Osteocyte (in vitro differentiated cells): ENCODE measurements around the gene WNK1. TPM values are rescaled to one million over a fixed set of nuclear protein-coding genes. Genes with fewer than 3 reads are reported as not detected.

Experiments used
- DNase-seq: peaks from one replicate; pipeline ENCODE4 v3.0.0; 2021; ENCODE audit warnings: mixed read lengths; ENCODE audit not compliant: unreplicated experiment; ENCODE audit errors: extremely low spot score
- H3K27ac Mint-ChIP-seq: one replicate; pipeline ENCODE4 v1.8.0; 2021; ENCODE audit warnings: mild to moderate bottlenecking, mixed read lengths; ENCODE audit not compliant: unreplicated experiment
- H3K27me3 Mint-ChIP-seq: one replicate; pipeline ENCODE4 v1.8.0; 2021; ENCODE audit warnings: mixed read lengths; ENCODE audit not compliant: unreplicated experiment
- H3K36me3 Mint-ChIP-seq: one replicate; pipeline ENCODE4 v1.8.0; 2021; ENCODE audit warnings: mixed read lengths; ENCODE audit not compliant: unreplicated experiment
- H3K4me1 Mint-ChIP-seq: one replicate; pipeline ENCODE4 v1.8.0; 2021; ENCODE audit warnings: mixed read lengths; ENCODE audit not compliant: unreplicated experiment
- H3K4me3 Mint-ChIP-seq: one replicate; pipeline ENCODE4 v1.8.0; 2021; ENCODE audit warnings: mild to moderate bottlenecking, moderate library complexity, mixed read lengths; ENCODE audit not compliant: unreplicated experiment
- H3K9me3 Mint-ChIP-seq: one replicate; pipeline ENCODE4 v1.8.0; 2021; ENCODE audit warnings: mixed read lengths; ENCODE audit not compliant: unreplicated experiment
- total RNA-seq: library from RNA; stranded (reverse); gene quantifications from 2 replicates; pipeline ENCODE4 v1.2.1, GENCODE V29; 2021
- TF ChIP-seq, protein P1 (sequence below): fragments of 200-600 bp; sonication (generic); IDR thresholded peaks from 2 replicates; pipeline ENCODE4 v1.5.0; 2021; ENCODE audit warnings: antibody characterized with exemption, mild to moderate bottlenecking, moderate library complexity

WNK1 gene
- total RNA-seq, 1 donor from 2014 or later = 188 TPM

DNA sequence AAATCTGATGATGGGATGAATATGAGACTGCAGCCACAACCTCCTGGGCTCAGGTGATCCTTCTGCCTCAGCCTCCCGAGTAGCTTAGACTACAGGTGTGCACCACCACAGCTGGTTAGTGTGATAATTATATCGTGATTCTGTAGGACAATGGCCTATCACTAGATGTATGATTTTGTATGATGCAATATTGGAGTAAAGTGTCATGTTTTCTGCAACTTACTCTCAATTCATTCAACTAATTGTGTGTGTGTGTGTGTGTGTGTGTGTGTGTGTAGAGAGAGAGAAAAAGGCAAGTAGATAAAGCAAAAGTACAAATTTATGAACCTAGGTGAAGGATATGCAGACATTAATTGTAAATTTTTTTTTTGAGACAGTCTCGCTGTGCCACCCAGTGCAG is 186.4 kb downstream of the WNK1 start:
- DNase-seq = no peak
- Mint-ChIP-seq H3K4me1 (no peaks in the 10 kb centered on the region), H3K36me3 (peaks cover 18% of the 10 kb centered on the region), H3K27me3 (no peaks in the 10 kb centered on the region), H3K4me3 (no peak overlapping the region), H3K27ac (no peak overlapping the region), H3K9me3 (no peaks in the 10 kb centered on the region)
- TF ChIP-seq, protein P1, sequence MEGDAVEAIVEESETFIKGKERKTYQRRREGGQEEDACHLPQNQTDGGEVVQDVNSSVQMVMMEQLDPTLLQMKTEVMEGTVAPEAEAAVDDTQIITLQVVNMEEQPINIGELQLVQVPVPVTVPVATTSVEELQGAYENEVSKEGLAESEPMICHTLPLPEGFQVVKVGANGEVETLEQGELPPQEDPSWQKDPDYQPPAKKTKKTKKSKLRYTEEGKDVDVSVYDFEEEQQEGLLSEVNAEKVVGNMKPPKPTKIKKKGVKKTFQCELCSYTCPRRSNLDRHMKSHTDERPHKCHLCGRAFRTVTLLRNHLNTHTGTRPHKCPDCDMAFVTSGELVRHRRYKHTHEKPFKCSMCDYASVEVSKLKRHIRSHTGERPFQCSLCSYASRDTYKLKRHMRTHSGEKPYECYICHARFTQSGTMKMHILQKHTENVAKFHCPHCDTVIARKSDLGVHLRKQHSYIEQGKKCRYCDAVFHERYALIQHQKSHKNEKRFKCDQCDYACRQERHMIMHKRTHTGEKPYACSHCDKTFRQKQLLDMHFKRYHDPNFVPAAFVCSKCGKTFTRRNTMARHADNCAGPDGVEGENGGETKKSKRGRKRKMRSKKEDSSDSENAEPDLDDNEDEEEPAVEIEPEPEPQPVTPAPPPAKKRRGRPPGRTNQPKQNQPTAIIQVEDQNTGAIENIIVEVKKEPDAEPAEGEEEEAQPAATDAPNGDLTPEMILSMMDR = no peak

DNA sequence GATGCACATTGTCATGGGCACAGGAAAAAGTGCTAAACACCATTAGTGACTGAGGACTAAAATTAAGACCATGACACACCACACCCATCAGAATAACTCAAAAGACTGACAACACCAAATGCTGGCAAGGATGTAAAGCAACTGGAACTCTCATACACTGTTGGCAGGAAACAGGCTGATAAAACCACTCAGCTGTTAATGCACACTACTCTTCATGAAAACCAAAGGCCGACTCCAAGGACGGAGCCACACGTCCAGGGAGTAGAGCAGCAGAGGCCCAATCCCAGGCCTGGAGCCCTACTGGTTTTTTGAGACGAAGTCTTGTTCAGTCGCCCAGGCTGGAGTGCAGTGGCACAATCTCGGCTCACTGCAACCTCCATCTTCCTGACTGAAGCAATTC is 190.7 kb downstream of the WNK1 start:
- TF ChIP-seq, protein P1 = no peak
- H3K27ac Mint-ChIP-seq = no peak overlapping the region
- peaks cover 20% of the 10 kb centered on the region for H3K36me3 Mint-ChIP-seq
- H3K4me1 Mint-ChIP-seq = peaks cover 5% of the 10 kb centered on the region
- no peak overlapping the region for H3K4me3 Mint-ChIP-seq
- H3K9me3 Mint-ChIP-seq = no peaks in the 10 kb centered on the region
- H3K27me3 Mint-ChIP-seq = no peaks in the 10 kb centered on the region
- DNase-seq = no peak

DNA sequence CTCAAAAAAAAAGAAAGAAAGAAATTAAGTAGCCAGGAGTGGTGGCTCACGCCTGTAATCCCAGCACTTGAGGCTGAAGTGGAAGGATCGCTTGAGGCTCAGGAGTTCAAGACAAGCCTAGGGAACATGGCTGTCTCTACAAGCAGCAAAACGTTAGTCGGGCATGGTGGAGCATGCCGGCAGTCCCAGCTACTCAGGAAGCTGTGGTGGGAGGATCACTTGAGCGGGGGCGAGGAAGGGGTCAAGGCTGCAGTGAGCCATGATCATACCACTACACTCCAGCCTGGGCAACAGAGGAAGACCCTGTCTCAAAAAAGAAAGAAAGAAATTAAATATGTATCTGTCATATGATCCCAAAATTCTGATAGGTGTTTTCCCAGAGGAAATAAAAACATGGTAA is 191.8 kb downstream of the WNK1 start:
- Mint-ChIP-seq H3K4me1 (peaks cover 16% of the 10 kb centered on the region), H3K27ac (no peak overlapping the region), H3K36me3 (peaks cover 18% of the 10 kb centered on the region), H3K4me3 (no peak overlapping the region), H3K27me3 (no peaks in the 10 kb centered on the region), H3K9me3 (no peaks in the 10 kb centered on the region)
- TF ChIP-seq, protein P1 = no peak
- DNase-seq = no peak

DNA sequence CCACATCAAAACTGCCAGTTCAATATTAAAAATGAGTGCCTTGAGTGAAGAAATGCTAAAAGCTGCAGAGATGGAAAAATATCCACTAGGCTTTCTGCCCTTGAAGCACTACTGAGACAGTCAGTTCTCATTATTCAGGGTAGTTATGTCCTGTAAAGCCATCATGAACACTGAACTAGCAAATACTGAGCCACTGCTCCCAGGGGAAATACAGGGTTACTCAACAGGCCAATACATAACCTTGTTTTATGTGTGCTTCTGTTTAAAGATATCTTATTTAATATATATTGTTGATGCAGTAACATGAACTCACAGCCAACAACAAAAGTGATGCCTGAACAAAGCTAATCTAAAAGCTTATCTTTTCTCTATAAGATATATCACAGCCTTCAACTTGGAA is 193.8 kb downstream of the WNK1 start:
- H3K36me3 Mint-ChIP-seq = peaks cover 5% of the 10 kb centered on the region
- H3K27ac Mint-ChIP-seq = peak overlapping the region; percentile 33
- H3K4me3 Mint-ChIP-seq = peak overlapping the region; percentile 32
- H3K9me3 Mint-ChIP-seq = no peaks in the 10 kb centered on the region
- H3K4me1 Mint-ChIP-seq = peaks cover 16% of the 10 kb centered on the region
- H3K27me3 Mint-ChIP-seq = no peaks in the 10 kb centered on the region
- TF ChIP-seq, protein P1 = no peak
- DNase-seq = no peak

DNA sequence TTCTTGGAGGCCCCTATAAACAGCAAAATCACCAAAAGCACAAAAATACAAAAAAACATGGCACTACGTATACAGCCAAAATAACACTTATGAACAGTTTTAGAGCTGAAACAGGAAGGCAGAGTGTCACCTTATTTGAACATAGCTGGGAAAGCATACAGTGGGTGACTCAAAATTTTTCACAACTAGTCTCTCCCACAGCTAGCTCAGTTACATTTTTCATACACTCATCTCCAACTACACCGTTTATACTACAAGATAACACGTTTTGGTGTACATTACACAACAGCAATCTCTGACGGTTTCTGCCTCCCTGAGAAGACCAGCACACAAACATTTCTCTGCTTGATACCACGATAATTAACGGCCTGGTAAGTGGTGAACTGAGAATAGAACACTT is 194.3 kb downstream of the WNK1 start:
- DNase-seq = no peak

More for the DNA sequence above, 194.3 kb downstream of the WNK1 start:
- Mint-ChIP-seq H3K27me3 (no peaks in the 10 kb centered on the region), H3K27ac (peak overlapping the region; percentile 33), H3K36me3 (peaks cover 5% of the 10 kb centered on the region), H3K9me3 (no peaks in the 10 kb centered on the region), H3K4me1 (peaks cover 18% of the 10 kb centered on the region), H3K4me3 (peak overlapping the region; percentile 32)
- TF ChIP-seq, protein P1 = no peak
